A549 (cell line): ENCODE measurements around the gene GPX3.

Experiments used
- CTCF ChIP-seq: fragments of >200 bp; sonication (Bioruptor Twin); formaldehyde crosslinking; IDR thresholded peaks from 3 replicates; pipeline ENCODE4 v1.5.1; 2016
- PHF8 ChIP-seq: fragments of 200-600 bp; sonication (generic); IDR thresholded peaks from 2 replicates; pipeline ENCODE4 v1.6.1; 2016; ENCODE audit warnings: low read depth, mild to moderate bottlenecking, antibody characterized with exemption, moderate library complexity, borderline replicate concordance

- TF ChIP-seq PHF8 (no peak), CTCF (no peak)
These were observed 7.6 kb downstream of the GPX3 start for GRCh38 chr5:151027961-151028479.
